DMS 273 treated with DMSO at 0.1 percent for 48 hours (cell line): ENCODE results near the gene METTL25B.
A peak's percentile ranks its signal among the peaks of the same experiment; 100 is the strongest.

Source experiments
- DNase-seq: peaks from one replicate; lab custom pipeline; 2025; lab: John Stamatoyannopoulos, UW

Gene METTL25B

DNA sequence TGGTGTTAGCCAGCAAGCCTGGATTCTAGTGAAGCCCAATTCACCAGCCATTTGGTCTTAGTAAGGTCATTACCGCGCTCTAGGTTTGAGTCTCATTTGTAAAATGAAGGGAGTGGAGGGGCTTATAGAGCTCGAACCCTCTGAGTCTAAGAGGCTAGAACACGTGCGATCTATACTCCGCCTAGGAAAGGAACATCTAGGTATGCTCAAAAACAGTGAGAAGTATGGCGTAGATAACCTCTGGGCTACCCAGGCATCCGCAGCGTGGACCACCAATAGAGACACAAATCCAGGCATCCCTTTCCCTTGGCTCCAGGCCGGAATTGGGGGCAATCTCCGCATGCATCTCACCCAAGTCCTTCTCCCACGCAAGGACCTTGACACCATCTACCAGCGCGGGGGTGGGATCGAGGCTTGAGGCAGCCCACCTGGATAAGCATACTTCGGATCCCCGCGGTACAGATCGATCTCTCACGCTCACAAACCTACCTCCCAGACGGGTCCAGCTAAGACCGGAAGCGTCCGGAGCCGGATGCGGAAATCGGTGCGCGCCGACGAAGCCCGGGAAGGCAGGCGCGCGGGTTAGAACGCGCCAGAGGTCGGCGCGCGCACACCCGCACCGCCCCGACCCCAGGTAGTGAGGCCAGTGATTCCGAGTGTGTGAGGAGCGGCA lies at the start of gene METTL25B:
METTL25B (plus strand) TSS at position 544 of the 673 bp plus-strand sequence. CDS start 636 bp downstream, outside the sequence.
- DNase-seq: peak; percentile 70

GRCh38 chr1:156680056-156680455 lies 48.2 kb upstream of the METTL25B start:
- DNase-seq: no peak

DNA sequence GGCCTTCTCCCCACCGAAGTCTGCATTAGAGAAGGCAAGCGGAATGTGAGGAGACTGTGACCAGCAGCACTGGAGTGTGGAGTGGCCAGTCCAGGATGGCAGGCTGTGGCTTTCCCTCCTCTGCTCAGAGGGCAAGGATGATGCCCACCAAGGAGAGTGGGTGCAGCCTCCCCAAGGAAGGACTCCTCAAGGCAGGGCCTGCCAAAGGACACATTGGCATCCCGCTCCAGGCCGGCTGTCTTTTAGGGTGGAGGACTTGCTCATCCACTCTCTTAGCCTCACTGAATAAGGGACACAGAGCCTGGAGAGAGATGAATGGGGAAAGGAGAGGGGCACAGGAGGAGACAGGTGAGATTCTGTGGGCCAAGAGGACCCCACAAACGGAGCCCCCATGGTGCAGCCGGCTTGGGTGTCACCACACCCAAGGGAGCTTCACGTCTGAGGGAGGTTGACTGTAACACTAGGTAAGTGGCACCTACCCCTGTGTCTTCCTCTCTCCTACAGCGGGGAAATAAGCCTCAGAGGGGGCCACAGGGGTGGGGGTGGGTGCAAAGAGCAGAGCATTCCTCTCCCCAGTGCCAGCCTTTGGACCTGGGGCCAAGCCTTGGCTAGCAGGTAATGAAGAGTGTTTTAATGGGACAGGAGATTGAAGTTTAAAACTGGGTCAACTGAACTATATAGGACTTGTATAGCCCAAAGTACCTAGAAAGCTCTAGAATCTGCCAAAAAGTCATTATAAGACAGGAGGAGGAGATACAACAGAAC lies 46.9 kb upstream of the METTL25B start:
- DNase-seq: no peak

GRCh38 chr1:156682166-156682890 lies 45.9 kb upstream of the METTL25B start:
- DNase-seq: no peak

DNA sequence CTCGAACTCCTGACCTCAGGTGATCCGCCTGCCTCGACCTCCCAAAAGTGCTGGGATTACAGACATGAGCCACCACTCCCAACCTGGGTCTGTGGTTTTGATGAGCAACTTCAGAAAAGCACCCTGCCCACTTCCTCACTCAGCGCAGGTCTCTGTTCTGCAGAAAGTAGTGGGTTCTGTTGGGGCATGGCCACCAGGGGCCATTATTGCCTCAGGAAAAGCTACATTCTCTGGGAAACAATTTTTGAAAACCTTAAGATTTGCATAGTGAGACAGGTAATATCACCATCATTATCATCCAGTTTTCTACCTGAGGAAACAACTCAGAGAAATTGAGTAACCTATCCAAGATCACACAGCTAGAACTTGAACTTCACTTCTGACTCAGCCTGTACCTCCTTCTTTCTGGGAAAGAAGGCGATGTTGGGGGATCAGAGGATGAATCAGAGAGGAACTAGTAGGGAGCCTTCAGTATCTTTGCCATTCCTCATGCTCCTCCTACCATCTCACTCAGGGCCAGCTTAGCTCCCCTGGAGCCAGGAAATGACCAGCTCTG lies 44.0 kb upstream of the METTL25B start:
- DNase-seq: no peak

DNA sequence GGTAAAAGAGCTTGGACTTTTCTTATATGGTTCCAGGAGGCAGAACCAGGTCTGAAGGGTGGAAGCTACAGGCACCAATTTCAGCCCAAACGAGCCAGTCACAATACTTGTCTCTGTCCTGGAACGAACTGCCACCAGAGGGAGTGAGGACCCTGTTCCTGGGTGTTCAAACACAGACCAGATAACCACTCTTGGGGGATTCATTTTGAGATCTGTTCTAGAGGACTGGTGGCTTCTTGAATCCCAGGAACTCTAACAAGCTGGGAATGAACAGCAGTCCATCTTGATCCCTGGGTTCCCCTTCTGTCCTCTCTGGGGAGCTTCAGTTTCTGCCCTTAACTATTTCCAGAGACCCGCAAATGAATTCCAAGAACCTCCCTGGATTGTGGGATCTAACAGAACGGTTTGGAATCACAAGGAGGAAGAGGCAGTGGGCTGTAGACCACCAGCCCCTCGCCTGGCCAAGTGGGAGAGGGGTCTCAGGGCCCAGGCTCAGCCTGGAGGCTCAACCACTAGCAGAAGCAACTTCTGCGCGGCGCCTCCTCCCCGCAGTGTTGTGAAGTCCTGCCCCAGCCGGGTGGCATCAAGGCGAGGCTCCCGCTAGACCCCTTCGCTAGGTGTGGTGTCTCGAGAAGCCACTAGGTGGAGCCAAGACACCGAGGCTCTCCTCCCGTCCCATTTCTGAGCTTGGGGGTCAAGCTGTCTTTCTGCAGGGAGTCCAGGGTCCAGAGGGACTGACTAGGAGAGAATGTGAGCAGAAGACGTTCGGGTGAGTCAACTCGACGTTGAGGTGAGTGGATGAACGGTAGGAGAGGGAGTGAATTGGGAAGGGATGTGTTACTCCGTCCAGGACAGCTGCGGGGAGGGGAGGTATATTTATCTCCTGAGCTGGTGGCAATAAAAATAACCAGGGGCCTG lies 39.0 kb upstream of the METTL25B start:
- DNase-seq: peak; percentile 62

- no peak for DNase-seq
Measured at GRCh38 chr1:156689953-156690674, 38.2 kb upstream of the METTL25B start.

DNA sequence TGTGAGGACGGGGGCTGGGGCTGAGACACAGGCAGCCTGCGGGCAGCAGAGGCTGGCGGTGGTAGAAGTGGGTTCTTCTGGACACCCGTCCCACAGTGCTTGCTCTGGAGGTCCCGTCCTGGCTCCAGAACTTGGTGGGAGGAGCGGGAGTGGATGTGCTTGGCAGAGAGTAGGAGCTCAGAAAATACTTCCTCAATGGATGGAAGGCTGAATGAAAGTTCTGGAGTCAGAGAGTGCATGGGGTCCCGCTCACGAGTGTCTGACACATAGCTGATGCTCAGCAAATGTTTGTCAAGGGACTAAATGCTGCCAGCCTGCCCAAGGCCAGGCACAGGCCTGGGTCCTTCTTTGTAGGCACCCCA lies 37.6 kb upstream of the METTL25B start:
- no peak for DNase-seq

DNA sequence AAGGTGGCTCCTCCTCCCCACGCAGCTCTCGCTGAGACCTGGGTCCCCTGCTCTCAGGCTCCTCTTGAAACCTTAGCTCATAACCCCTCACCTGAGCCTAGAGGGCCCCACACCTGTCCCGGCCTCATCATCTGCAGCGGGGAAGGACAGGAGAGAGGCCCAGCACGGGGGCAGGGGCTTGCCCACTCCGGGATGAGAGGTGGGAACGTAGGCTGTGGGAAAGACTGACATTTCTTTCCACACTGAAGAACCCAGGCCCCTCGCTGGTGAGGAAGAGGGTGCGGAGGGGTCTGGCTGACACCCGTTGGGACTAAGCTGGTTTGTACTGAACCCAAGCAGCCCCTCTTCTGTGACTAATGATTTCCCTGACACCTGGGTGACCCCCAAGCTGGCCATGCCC lies 37.1 kb upstream of the METTL25B start:
- DNase-seq: no peak

DNA sequence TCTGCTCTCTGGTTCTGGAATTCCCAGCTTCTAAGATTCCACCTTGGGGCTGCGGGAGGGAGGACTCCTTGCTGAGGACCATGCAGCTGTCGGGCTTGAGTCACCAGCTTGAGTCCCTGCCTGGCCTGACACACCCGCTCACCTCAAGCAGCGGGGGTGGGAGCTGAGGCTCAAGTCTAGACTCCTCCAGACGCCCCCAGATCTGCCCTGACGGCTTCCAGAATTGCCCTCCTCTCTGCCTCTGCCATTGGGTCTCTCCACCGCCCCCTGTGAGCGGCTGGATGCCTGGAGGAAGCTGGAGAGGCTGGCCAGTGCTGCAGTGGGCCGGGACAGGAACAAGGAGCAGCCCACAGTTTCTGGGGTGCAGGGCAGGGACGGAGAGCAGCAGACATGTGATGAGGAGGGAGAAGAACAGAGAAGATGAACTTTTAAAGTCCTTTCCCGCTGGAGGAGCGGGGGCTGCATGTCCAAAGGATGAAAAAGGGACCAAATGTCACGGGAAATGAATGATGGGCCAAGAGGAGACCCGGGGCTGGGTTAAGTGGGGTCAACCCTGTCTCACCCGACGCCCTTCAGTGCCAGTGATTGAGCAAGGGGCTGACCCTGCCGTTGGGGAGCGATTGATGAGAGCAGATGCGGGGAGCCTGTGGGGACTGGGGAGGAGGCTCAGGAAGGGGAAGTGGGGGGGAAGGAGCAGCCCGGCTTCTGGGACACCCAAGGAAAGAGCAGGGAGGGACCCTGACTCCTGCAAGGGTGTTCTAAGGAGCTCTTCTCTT lies 36.4 kb upstream of the METTL25B start:
- no peak for DNase-seq

DNA sequence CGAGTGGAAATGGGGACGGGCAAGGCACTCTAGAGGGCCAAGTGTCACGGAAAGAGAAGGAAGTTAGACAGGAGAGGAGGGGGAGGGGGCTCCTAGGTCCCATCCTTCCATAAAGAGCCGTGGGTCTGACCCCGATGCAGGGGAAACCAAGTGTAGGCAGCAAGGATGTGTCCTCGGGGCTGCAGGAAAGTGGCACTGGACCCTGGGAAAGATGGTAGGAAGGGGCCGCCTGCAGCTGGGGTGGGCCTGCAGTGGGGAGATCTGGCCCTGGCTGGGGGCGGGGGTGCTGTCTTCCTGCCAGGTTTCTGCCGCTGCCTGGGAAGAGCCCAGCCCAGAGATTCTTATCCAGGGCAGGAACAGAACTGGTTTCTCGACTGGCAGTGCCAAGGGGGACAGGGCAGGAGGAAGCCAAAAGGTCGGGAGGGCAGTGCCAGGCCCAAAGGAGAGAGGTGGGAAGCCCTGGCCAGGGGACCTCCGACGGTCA lies 35.8 kb upstream of the METTL25B start:
- DNase-seq: no peak

DNA sequence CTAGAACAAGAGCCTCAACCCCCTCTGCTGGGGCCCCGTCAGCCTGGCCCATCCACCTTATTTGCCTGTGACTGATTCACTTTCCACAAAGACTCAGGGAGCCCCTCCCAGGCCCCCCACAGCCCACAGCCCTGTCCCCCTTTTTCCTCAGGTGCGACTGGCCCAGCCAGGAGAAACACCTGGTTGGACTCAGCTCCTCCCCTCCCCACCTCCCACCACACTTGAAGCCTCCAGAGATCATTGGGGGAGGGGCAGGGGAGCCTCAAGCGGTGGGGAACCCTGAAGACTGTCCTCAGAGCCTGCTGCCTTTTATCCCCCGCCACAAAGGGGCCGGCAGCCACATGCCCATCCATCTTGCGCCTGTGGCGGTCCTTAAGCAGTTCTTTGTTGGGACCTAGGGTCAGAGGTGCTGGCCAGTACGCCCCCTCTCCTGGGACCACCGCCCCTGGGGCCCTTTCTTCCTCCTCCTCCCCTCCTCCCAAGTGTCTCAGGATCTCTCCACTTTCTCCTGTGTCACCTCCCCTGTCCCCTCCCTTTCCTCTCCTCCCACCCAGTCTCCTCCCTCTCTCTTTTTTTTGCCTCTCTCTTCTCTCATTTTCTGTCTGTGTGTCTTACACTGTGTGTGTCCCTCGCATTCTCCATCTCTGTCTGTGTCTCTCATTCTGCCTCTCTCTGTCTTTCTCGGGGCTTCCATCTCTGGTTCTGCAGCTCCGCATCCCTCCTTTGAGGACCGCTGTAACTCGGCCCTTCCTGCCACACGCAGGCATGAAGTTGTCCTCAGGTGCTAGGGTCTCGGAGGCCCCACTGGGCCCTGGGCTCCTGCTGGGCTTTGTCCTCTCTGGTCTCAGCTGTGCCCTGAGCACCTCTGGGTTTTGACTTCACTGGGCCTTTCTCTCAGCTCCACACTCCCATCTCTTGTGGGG lies 35.1 kb upstream of the METTL25B start:
- no peak for DNase-seq

- DNase-seq: no peak
Measured at GRCh38 chr1:156693848-156694689, 34.2 kb upstream of the METTL25B start.

- DNase-seq: no peak
Measured at GRCh38 chr1:156694690-156694962, 33.6 kb upstream of the METTL25B start.

GRCh38 chr1:156696755-156697154 lies 31.5 kb upstream of the METTL25B start:
- DNase-seq: no peak

DNA sequence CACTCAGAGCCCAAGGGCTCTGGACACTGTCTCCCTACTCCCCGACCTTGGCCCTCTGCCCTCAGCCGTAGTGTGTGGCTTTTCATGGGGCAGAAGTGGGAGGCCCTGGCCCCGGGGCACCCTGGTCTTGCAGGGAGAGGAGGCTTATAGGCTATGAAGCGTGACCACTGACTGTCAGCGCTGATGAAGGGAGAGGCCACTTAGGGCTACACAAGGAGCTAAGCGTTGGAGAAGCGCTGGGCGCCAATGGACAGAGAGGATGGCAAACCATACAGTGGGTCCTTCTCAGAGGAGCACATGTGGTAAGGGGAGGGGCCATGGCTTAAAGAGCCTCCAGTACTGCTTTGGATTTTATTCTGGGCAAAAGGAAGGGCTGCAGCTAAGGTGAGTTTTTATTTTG lies 30.8 kb upstream of the METTL25B start:
- no peak for DNase-seq

- no peak for DNase-seq
Measured at GRCh38 chr1:156698995-156699394, 29.3 kb upstream of the METTL25B start.
